H1 (cell line): Measurements from ENCODE around the gene FOXN4. TPM values are rescaled to one million over a fixed set of nuclear protein-coding genes. Genes with fewer than 3 reads are reported as not detected.

Source experiments
- CTCF ChIA-PET: fragments of 300-600 bp; sonication (Branson Sonifier 250); formaldehyde crosslinking; loops from one replicate; lab custom pipeline; 2021; ENCODE audit not compliant: partially characterized antibody; lab: Charles Lee
- POLR2A ChIA-PET: fragments of 300-600 bp; sonication (Branson Sonifier 250); formaldehyde crosslinking; loops from one replicate; lab custom pipeline; 2021; ENCODE audit warnings: inconsistent platforms; ENCODE audit not compliant: partially characterized antibody; lab: Charles Lee
- DNase-seq, 2 experiments: peaks; one replicate each; pipeline versions ENCODE4 v3.0.0 to v3.0.0-alpha.2; 2010 to 2022; ENCODE audit warnings: low spot score in 2 of 2, low read depth in 1 of 2, mixed read lengths in 1 of 2
- FAIRE-seq: peaks from 2 replicates; lab custom pipeline; 2011; peaks lifted over from hg19 to GRCh38; lab: Jason Lieb, UNC
- H2AFZ ChIP-seq: 2 replicates; pipeline ENCODE4 v1.8.1; 2012; ENCODE audit warnings: low read length, inconsistent platforms
- H2AK5ac ChIP-seq: 2 replicates; pipeline ENCODE4 v1.6.1; 2013; ENCODE audit warnings: low read depth, low read length
- H2BK120ac ChIP-seq: replicated peaks from 2 replicates; pipeline ENCODE3; 2013; ENCODE audit warnings: low read depth, low read length, inconsistent platforms
- H2BK12ac ChIP-seq: 2 replicates; pipeline ENCODE4 v1.6.1; 2013; ENCODE audit warnings: low read depth, low read length
- H2BK15ac ChIP-seq: 2 replicates; pipeline ENCODE4 v1.6.1; 2013; ENCODE audit warnings: low read length
- H2BK20ac ChIP-seq: 2 replicates; pipeline ENCODE4 v1.6.1; 2013; ENCODE audit warnings: low read length
- H2BK5ac ChIP-seq: 2 replicates; pipeline ENCODE4 v1.6.1; 2013; ENCODE audit warnings: low read depth, low read length
- H3K14ac ChIP-seq: 2 replicates; pipeline ENCODE4 v1.6.1; 2013; ENCODE audit warnings: inconsistent platforms; ENCODE audit not compliant: insufficient read length
- H3K18ac ChIP-seq: 2 replicates; pipeline ENCODE4 v1.6.1; 2013; ENCODE audit warnings: low read length; ENCODE audit errors: extremely low read depth
- H3K23ac ChIP-seq: 2 replicates; pipeline ENCODE4 v1.6.1; 2013; ENCODE audit warnings: inconsistent platforms; ENCODE audit not compliant: insufficient read length
- H3K23me2 ChIP-seq: 2 replicates; pipeline ENCODE4 v1.6.1; 2013; ENCODE audit warnings: low read depth, low read length
- H3K27ac ChIP-seq: 2 replicates; pipeline ENCODE4 v1.6.1; 2011; ENCODE audit warnings: low read depth, low read length, inconsistent platforms
- H3K27me3 ChIP-seq, 4 experiments: replicated peaks in 1 of 4; 1 replicate in 1 of 4; 2 replicates in 3 of 4; pipeline versions ENCODE4 v1.6.1 to v1.8.1; 2011 to 2013; ENCODE audit warnings: low read length in 3 of 4, mild to moderate bottlenecking in 3 of 4, inconsistent platforms in 2 of 4, mixed read lengths in 2 of 4, moderate library complexity in 1 of 4; ENCODE audit not compliant: control insufficient read depth in 3 of 4, insufficient read depth in 3 of 4; ENCODE audit errors: extremely low read depth in 1 of 4
- H3K36me3 ChIP-seq, 4 experiments: 2 replicates each; pipeline versions ENCODE4 v1.6.1 to v1.8.1; 2011 to 2013; ENCODE audit warnings: mild to moderate bottlenecking in 4 of 4, low read length in 3 of 4, moderate library complexity in 2 of 4, control low read depth in 1 of 4, inconsistent platforms in 1 of 4; ENCODE audit not compliant: insufficient read depth in 4 of 4, control insufficient read depth in 2 of 4
- H3K4ac ChIP-seq: replicated peaks from 2 replicates; pipeline ENCODE3; 2013; ENCODE audit warnings: low read length, low read depth, mixed read lengths, inconsistent platforms; ENCODE audit not compliant: insufficient read length
- H3K4me1 ChIP-seq, 4 experiments: replicated peaks in 1 of 4; 1 replicate in 1 of 4; 2 replicates in 3 of 4; pipeline versions ENCODE4 v1.6.1 to v1.8.1; 2011 to 2013; ENCODE audit warnings: low read length in 3 of 4, inconsistent platforms in 2 of 4, mixed read lengths in 1 of 4; ENCODE audit not compliant: insufficient read depth in 4 of 4, control insufficient read depth in 3 of 4
- H3K4me2 ChIP-seq, 2 experiments: 2 replicates each; pipeline versions ENCODE4 v1.6.1 to v1.8.1; 2011 to 2013; ENCODE audit warnings: low read depth in 2 of 2, low read length in 2 of 2, control low read depth in 1 of 2, inconsistent platforms in 1 of 2, mild to moderate bottlenecking in 1 of 2; ENCODE audit not compliant: insufficient read depth in 1 of 2
- H3K4me3 ChIP-seq, 4 experiments: fragments of 200-600, 300-600 bp in 1 of 4; sonication (generic), shearing (Covaris generic), sonication (Bioruptor Twin) in 1 of 4; 2 replicates each; pipeline versions ENCODE4 v1.5.1 to v1.8.1; 2011 to 2016; ENCODE audit warnings: low read length in 4 of 4, low read depth in 3 of 4, control low read depth in 2 of 4, inconsistent platforms in 2 of 4, mild to moderate bottlenecking in 2 of 4, mixed read lengths in 1 of 4, moderate library complexity in 1 of 4; ENCODE audit not compliant: insufficient read depth in 2 of 4; ENCODE audit errors: extremely low read depth in 1 of 4
- H3K56ac ChIP-seq: replicated peaks from 2 replicates; pipeline ENCODE3; 2013; ENCODE audit warnings: low read depth, mild to moderate bottlenecking, mixed read lengths, low read length, inconsistent platforms; ENCODE audit not compliant: insufficient read length
- H3K79me1 ChIP-seq: 2 replicates; pipeline ENCODE4 v1.6.1; 2013; ENCODE audit warnings: low read depth, low read length, control low read depth
- H3K79me2 ChIP-seq, 2 experiments: 2 replicates each; pipeline versions ENCODE4 v1.6.1 to v1.8.1; 2012 to 2013; ENCODE audit warnings: low read length in 2 of 2, mild to moderate bottlenecking in 2 of 2, inconsistent platforms in 1 of 2; ENCODE audit not compliant: insufficient read depth in 2 of 2, control insufficient read depth in 1 of 2
- H3K9ac ChIP-seq, 4 experiments: replicated peaks in 1 of 4; 1 replicate in 1 of 4; 2 replicates in 3 of 4; pipeline versions ENCODE4 v1.6.1 to v1.8.1; 2011 to 2013; ENCODE audit warnings: low read depth in 3 of 4, low read length in 3 of 4, control low read depth in 2 of 4, mild to moderate bottlenecking in 2 of 4, moderate library complexity in 2 of 4, inconsistent platforms in 1 of 4; ENCODE audit errors: extremely low read depth in 1 of 4
- H3K9me3 ChIP-seq, 2 experiments: 2 replicates each; pipeline versions ENCODE4 v1.6.1 to v1.8.1; 2012 to 2013; ENCODE audit warnings: mild to moderate bottlenecking in 2 of 2, moderate library complexity in 2 of 2, control low read depth in 1 of 2, inconsistent platforms in 1 of 2, low read depth in 1 of 2, low read length in 1 of 2, mixed read lengths in 1 of 2; ENCODE audit not compliant: insufficient read depth in 2 of 2
- H4K20me1 ChIP-seq, 2 experiments: replicated peaks in 1 of 2; 2 replicates each; pipeline versions ENCODE3 to v1.8.1; 2011 to 2013; ENCODE audit warnings: inconsistent platforms in 2 of 2, low read length in 2 of 2, mild to moderate bottlenecking in 1 of 2; ENCODE audit not compliant: insufficient read depth in 2 of 2, control insufficient read depth in 1 of 2
- H4K5ac ChIP-seq: 2 replicates; pipeline ENCODE4 v1.6.1; 2013; ENCODE audit warnings: low read length, low read depth, mixed read lengths, inconsistent platforms; ENCODE audit not compliant: insufficient read length
- H4K8ac ChIP-seq: 2 replicates; pipeline ENCODE4 v1.8.0; 2013; ENCODE audit warnings: mild to moderate bottlenecking, moderate library complexity, low read length, inconsistent platforms; ENCODE audit not compliant: insufficient read depth; ENCODE audit errors: extremely low read depth
- H4K91ac ChIP-seq: replicated peaks from 2 replicates; pipeline ENCODE3; 2013; ENCODE audit warnings: low read length, mixed read lengths, inconsistent platforms; ENCODE audit not compliant: insufficient read length
- CBX8 ChIP-seq: fragments of 300-800, 300-1000 bp; sonication (generic); IDR thresholded peaks from 2 replicates; pipeline ENCODE4 v1.7.1; 2016; ENCODE audit warnings: low read depth, low read length, borderline replicate concordance
- GABPA ChIP-seq: IDR thresholded peaks from 2 replicates; pipeline ENCODE4 v1.6.1; 2011; ENCODE audit warnings: mild to moderate bottlenecking, low read length, moderate library complexity, borderline replicate concordance; ENCODE audit not compliant: insufficient read depth
- KDM1A ChIP-seq: fragments of 200-600, 300-600 bp; sonication (generic); IDR thresholded peaks from 2 replicates; pipeline ENCODE4 v1.7.1; 2016; ENCODE audit warnings: mild to moderate bottlenecking, low read length, borderline replicate concordance
- KDM4A ChIP-seq: IDR thresholded peaks from one replicate; pipeline ENCODE4 v1.7.1; 2012; ENCODE audit warnings: low read depth, mild to moderate bottlenecking, moderate library complexity, low read length, inconsistent platforms; ENCODE audit not compliant: severe bottlenecking
- USF2 ChIP-seq: IDR thresholded peaks from 2 replicates; pipeline ENCODE4 v1.6.1; 2011; ENCODE audit warnings: low read length, improper control_type of control experiment
- WGBS, 2 experiments: shearing (Covaris generic) in 1 of 2; methylation state at CpG; one replicate each; pipeline versions ENCODE4 v1.1.6 to v1.1.7; 2013 to 2015; ENCODE audit warnings: low lambda C conversion rate in 2 of 2, mixed read lengths in 2 of 2, inconsistent platforms in 1 of 2, low coverage in 1 of 2, missing lambda C conversion rate in 1 of 2; ENCODE audit not compliant: insufficient replicate concordance in 2 of 2, insufficient coverage in 1 of 2, insufficient read length in 1 of 2; ENCODE audit errors: extremely low coverage in 1 of 2, missing lambda C conversion rate in 1 of 2; 5-methylcytosine and 5-hydroxymethylcytosine counted together
- polyA plus RNA-seq, 7 experiments: library from polyadenylated mRNA; depleted of rRNA in 3 of 7; stranded (reverse) in 5 of 7; unstranded in 2 of 7; fragments of >200 nt in 5 of 7; fragments of 200-250 nt in 2 of 7; gene quantifications; 1 replicate in 5 of 7; 2 replicates in 1 of 7; 4 replicates in 1 of 7; pipeline versions ENCODE4 v1.2.1 to v1.2.3, GENCODE V29; 2011 to 2013; ENCODE audit warnings: missing spikeins in 2 of 7, mixed read lengths in 2 of 7
- total RNA-seq: library from RNA; stranded (reverse); fragmentation: NEBNext Ultra II Directional; extraction: Animal tissue kit (Norgen Biotek cat#: 25700); gene quantifications from 2 replicates; pipeline ENCODE4 v1.2.1, GENCODE V29; 2021
- TF ChIP-seq, protein P1 (sequence below): IDR thresholded peaks from 2 replicates; pipeline ENCODE4 v1.6.1; 2012; ENCODE audit warnings: inconsistent platforms

FOXN4 gene
- total and polyA plus RNA-seq, 2 of the 8 experiments (the other 6 are each of a cell fraction or from before 2014, with no cell fraction given): 0.26 to 0.29 TPM

DNA sequence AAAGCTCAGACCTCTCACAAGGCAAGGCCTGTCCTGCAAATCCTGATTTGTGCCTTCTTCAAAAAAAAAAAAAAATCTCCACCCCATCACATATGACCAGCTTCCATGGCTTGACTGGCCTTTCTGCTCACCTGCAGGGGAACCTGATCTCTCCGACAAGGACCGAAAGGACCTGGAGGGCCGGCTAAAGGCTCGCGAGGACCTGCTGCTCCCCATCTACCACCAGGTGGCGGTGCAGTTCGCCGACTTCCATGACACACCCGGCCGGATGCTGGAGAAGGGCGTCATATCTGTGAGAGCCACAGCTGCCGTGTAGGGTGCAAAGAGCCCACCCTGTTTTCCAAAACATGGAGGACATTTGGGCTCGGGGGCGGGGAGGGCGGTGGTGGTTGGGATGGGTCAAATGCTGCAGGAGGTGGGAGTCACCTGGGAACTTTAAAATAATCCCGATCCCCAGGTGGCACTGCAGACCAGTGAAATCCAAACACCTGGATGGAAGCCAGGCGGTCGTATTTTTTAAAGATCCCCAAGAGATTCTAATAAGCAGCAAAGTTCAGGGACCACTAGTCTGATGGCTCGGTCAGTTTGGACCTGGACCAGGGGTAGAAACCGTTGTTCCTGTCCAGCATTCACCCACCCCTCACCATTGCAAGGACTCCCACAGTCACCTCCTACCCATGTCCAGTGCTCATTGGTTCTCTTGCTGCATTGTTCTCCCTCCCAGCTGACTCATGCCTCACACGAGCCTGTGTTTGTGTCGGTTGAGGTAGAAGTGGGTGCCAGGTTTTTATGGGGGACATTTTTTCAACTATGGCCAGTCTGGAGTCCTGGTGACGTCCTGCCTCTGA is 44.8 kb downstream of the FOXN4 start:
- ChIA-PET POLR2A (interaction anchor here (0.5 to 1.2 kb wide), 3 partner anchors 9 to 121 kb away, joined by 3 to 5 read pairs (median 3); no protein-coding TSS in a partner anchor), CTCF (interaction anchor here (0.6 to 9.8 kb wide), 35 partner anchors 10 to 613 kb away, joined by 3 to 148 read pairs (median 4); partner anchors contain the start of gene MYO1H)
- Histone ChIP-seq H3K27me3 (no peaks in the 10 kb centered on the region), H2BK15ac (no peak overlapping the region), H3K4ac (no peak overlapping the region), H3K27ac (no peak overlapping the region), H2AK5ac (no peak overlapping the region), H4K20me1 (no peaks in the 10 kb centered on the region), H3K4me2 (no peak overlapping the region), H3K9me3 (no peaks in the 10 kb centered on the region), H2BK20ac (0 out of 2 replicates have a peak overlapping the region, but pooled peaks have one; percentile 51), H2BK120ac (no peak overlapping the region), H3K18ac (no peak overlapping the region; the same call in 1 of the 2 replicates), H2BK12ac (no peak overlapping the region), H4K91ac (no peak overlapping the region), H3K23me2 (no peaks in the 10 kb centered on the region), H3K9ac (no peak overlapping the region), H4K5ac (no peak overlapping the region), H4K8ac (no peak overlapping the region), H2AFZ (peak overlapping the region; percentile 46; the same call in 1 of the 2 replicates), H3K79me2 (no peaks in the 10 kb centered on the region), H3K36me3 (no peaks in the 10 kb centered on the region), H3K14ac (no peak overlapping the region), H3K56ac (no peak overlapping the region), H2BK5ac (no peak overlapping the region), H3K4me1 (no peaks in the 10 kb centered on the region; a peak in 1 of 7 replicates), H3K79me1 (no peaks in the 10 kb centered on the region), H3K23ac (no peak overlapping the region), H3K4me3 (no peak overlapping the region)
- FAIRE-seq: peak; percentile 86
- WGBS, 2 experiments: 38% methylated on average over 23 of the region's 23 CpGs; no CpG with 5 or more reads in 1 of the 2 experiments
- peak; percentile 76 to 93 for DNase-seq
- TF ChIP-seq CBX8 (no peak), KDM4A (no peak), KDM1A (no peak), USF2 (peak; percentile 1; the same call in 1 of the 2 replicates), GABPA (no peak)
- TF ChIP-seq, protein P1, sequence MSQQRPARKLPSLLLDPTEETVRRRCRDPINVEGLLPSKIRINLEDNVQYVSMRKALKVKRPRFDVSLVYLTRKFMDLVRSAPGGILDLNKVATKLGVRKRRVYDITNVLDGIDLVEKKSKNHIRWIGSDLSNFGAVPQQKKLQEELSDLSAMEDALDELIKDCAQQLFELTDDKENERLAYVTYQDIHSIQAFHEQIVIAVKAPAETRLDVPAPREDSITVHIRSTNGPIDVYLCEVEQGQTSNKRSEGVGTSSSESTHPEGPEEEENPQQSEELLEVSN: no peak
